ENCODE data around the gene TRIP6.

GRCh38 chr7:100879685-100880261, 12.6 kb downstream of the TRIP6 start:
- TF ChIP-seq EZH2phosphoT487 (IDR thresholded peaks at IDR 0.05; ENCODE audit: borderline replicate concordance) (no peak), TCF7L2 (IDR thresholded peaks at IDR 0.05; ENCODE audit: borderline replicate concordance, extremely low read depth, insufficient read depth, insufficient read length) (no peak), ELF1 (IDR thresholded peaks at IDR 0.05; ENCODE audit: borderline replicate concordance, low read depth) (no peak), POLR2A (IDR thresholded peaks at IDR 0.05; ENCODE audit: borderline replicate concordance, extremely low read depth, insufficient read depth, insufficient read length) (no peak), CEBPB (IDR thresholded peaks at IDR 0.05; ENCODE audit: low read depth) (no peak), EZH2 (IDR thresholded peaks at IDR 0.05) (no peak), POLR2AphosphoS5 (IDR thresholded peaks at IDR 0.05; ENCODE audit: low read depth, low read length) (no peak)
- TF ChIP-seq, protein P1, sequence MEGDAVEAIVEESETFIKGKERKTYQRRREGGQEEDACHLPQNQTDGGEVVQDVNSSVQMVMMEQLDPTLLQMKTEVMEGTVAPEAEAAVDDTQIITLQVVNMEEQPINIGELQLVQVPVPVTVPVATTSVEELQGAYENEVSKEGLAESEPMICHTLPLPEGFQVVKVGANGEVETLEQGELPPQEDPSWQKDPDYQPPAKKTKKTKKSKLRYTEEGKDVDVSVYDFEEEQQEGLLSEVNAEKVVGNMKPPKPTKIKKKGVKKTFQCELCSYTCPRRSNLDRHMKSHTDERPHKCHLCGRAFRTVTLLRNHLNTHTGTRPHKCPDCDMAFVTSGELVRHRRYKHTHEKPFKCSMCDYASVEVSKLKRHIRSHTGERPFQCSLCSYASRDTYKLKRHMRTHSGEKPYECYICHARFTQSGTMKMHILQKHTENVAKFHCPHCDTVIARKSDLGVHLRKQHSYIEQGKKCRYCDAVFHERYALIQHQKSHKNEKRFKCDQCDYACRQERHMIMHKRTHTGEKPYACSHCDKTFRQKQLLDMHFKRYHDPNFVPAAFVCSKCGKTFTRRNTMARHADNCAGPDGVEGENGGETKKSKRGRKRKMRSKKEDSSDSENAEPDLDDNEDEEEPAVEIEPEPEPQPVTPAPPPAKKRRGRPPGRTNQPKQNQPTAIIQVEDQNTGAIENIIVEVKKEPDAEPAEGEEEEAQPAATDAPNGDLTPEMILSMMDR (IDR thresholded peaks at IDR 0.05 in 2 of 3, conservative IDR thresholded peaks at IDR 0.05 in 1 of 3; ENCODE audit: borderline replicate concordance in 1 of 3, insufficient read depth in 1 of 3, low read depth in 2 of 3, low read length in 2 of 3), result no peak

All from HCT116 (cell line).